ENCODE data around the gene DYNC1LI1.

The DYNC1LI1 gene

DNA sequence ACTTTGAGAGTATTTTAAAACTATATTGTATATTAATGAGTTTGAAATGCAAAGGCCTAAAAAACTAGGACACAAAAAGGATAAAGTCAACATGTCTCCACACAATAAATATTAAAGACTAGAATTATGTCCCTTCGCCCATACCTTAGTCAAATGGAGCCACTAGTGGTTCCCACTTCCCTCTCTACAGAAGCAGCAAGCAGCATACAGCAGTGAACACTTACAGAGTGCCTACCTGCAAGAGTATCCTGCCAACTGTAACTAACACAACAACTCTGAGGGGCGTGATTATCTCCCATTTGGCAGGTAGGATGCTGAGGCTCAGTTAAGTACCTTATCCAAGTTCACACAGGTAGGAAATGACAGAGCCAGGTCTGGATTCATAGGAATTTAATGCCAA is 17.2 kb downstream of the DYNC1LI1 start:
- DNase-seq (ENCODE audit: extremely low read depth, low read depth) = no peak
- TF ChIP-seq, protein P1, sequence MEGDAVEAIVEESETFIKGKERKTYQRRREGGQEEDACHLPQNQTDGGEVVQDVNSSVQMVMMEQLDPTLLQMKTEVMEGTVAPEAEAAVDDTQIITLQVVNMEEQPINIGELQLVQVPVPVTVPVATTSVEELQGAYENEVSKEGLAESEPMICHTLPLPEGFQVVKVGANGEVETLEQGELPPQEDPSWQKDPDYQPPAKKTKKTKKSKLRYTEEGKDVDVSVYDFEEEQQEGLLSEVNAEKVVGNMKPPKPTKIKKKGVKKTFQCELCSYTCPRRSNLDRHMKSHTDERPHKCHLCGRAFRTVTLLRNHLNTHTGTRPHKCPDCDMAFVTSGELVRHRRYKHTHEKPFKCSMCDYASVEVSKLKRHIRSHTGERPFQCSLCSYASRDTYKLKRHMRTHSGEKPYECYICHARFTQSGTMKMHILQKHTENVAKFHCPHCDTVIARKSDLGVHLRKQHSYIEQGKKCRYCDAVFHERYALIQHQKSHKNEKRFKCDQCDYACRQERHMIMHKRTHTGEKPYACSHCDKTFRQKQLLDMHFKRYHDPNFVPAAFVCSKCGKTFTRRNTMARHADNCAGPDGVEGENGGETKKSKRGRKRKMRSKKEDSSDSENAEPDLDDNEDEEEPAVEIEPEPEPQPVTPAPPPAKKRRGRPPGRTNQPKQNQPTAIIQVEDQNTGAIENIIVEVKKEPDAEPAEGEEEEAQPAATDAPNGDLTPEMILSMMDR (IDR thresholded peaks at IDR 0.05; ENCODE audit: low read depth, low read length) = no peak

DNA sequence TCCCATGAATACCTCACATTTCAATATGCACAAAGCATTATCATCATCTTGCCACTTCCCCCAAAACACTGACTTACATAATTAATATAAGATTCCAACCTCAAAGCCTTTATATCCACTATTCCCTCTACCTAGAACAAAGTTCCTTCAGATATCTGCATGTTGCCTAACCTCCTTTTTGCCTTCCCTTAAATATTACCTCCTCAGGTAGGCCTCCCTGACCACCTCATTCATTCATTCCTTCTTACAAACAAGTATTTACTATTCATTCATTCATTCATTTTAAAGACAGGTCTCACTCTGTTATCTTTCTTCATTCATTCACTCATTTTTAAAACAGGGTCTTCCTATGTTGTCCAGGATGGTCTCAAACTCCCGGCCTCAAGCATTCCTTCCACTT is 18.6 kb downstream of the DYNC1LI1 start:
- TF ChIP-seq, protein P1 (IDR thresholded peaks at IDR 0.05; ENCODE audit: low read depth, low read length) = no peak
- DNase-seq (ENCODE audit: extremely low read depth, low read depth) = no peak

DNA sequence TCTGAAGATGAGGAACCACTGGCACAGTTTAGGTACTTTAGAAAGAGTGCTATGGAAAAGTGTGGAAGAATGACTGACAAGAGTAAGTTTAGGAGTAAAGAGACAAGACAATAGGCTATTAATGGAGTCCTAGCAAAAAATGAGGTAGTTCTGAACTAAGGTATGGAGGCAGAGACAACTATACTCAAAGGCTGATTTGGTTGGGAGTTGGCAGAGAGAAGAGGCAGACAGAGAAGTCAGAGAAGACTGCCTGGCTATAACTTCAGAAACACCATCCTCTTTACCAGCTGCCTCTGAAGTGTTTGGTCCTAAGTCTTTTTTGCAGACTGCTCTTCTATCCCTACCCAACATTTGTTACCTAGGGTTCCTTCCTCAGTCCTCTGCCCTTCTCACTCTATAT is 19.2 kb downstream of the DYNC1LI1 start:
- no peak for DNase-seq (ENCODE audit: extremely low read depth, low read depth)
- TF ChIP-seq, protein P1 (IDR thresholded peaks at IDR 0.05; ENCODE audit: low read depth, low read length) = no peak

DNA sequence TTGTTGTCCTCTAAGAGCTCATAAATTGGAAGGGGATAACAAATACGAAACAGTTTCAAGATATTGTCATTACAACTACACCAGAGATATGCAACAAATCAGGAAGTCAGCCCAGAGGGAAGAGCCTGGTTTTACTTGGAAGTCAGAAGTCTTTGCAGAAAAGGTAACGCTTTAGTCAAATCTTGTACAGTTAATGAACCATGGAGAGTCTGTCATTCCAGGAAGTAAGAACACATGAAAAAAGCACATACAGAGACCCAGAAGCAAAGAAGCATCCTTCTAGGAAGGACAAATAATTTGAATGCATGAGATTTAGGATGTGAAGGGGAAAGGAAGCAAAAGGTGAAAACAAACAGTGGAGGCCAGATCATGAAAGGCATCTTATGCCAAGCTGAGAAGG is 19.6 kb downstream of the DYNC1LI1 start:
- TF ChIP-seq, protein P1 (IDR thresholded peaks at IDR 0.05; ENCODE audit: low read depth, low read length) = no peak
- no peak for DNase-seq (ENCODE audit: extremely low read depth, low read depth)

DNA sequence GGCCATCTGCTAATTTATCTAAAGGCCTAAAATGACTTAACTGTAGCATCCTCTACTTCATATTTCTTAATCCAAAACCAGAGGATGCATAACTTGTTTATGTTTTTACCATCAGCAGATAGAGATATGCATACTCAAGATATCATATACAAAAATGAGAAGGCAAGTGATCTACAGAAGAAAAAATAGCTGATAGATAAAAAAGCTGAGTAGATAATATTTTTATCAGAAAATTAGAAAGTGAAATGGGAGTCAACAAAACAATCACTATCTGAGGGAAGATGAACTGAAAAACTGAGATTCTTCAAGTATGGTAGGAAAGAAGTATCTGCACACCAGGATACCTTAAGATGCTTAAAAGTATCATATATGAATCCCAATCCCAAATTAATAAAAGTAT is 25.4 kb downstream of the DYNC1LI1 start:
- DNase-seq (ENCODE audit: extremely low read depth, low read depth) = no peak
- TF ChIP-seq, protein P1 (IDR thresholded peaks at IDR 0.05; ENCODE audit: low read depth, low read length) = no peak

DNA sequence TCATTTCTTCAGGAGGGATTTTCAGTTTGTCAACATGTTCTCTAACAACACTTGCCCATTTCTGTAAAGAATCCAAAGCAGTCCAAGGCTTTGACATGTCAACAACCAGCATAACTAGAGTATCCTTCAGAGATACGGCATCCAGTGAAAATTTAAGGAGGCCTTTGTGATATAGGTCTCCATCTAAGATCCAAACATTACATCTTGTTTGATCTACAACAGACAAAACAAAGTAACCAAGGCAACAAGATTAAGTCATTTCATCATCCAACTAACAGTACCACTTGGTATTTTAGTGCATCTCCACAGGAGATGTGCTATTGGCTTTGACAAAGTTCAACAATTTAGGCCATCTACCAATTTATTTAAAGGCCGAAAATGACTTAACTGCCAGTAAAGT is 25.8 kb downstream of the DYNC1LI1 start:
- TF ChIP-seq, protein P1 (IDR thresholded peaks at IDR 0.05; ENCODE audit: low read depth, low read length) = no peak
- DNase-seq (ENCODE audit: extremely low read depth, low read depth) = no peak

DNA sequence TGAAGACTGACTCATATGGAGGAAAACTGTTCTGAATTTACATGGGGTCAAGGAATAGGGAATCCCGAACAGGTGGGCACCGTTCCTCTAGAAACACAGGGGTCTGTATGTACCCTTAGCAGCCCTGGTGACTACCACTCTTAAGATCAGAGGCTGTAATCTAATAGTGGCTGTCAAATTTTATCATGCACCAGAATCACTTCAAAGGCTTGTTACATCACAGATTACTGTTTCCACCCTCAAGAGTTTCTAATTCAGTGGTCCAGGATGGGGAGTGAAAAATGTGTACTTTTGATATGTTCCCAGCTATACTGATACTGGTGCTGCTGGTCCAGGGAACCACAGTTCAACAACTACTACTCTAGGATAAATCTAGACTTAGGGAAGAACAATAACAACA is 27.9 kb downstream of the DYNC1LI1 start:
- no peak for DNase-seq (ENCODE audit: extremely low read depth, low read depth)
- TF ChIP-seq, protein P1 (IDR thresholded peaks at IDR 0.05; ENCODE audit: low read depth, low read length) = no peak
